ENCODE results near the gene SYNE2. TPM values are rescaled to one million over a fixed set of nuclear protein-coding genes. Genes with fewer than 3 reads are reported as not detected.

SYNE2 gene
- total RNA-seq, 1 donor from 2014 or later, result 36.6 TPM

DNA sequence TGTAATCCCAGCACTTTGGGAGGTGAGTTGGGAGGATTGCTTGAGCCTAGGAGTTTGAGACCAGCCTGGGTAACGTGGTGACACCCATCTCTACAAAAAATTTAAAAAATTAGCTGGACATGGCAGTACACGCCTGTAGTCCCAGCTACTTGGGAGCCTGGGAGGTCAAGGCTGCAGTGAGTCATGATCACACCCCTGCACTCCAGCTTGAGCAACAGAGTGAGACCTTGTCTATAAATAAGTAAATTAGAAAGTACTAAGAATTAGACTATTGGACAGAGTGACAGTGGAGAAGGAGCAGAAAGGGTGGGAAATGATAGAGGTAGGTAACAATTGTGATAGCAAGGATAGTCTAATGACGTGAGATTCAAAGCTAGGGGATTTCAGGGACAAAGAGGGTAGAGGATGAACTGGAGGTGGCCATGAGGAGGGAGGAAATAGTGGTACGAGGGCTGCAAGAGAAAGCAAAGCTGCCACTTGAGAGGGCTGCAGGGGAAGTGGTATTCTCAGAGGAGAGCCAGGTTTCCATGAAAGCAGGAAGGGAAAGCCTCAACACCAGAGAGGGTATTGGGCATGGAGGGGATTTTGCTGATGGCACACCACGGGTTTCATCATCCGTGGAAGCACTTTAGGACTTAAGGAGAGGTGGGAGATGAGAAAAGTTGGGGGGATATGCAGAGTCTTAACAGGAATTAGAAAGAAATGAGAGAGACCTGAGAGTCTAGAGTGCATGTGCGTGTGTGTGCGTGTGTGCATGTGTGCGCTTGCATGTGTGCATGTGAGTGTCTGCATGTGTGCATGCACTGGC, 85.6 kb downstream of the SYNE2 start:
- Histone ChIP-seq H3K36me3 (ENCODE audit: control insufficient read depth, insufficient read depth, low read length) (no peaks in the 10 kb centered on the region), H3K4me3 (ENCODE audit: low read depth, low read length) (no peak overlapping the region), H3K27me3 (ENCODE audit: control insufficient read depth, insufficient read depth, low read length) (no peaks in the 10 kb centered on the region)
- TF ChIP-seq, protein P1, sequence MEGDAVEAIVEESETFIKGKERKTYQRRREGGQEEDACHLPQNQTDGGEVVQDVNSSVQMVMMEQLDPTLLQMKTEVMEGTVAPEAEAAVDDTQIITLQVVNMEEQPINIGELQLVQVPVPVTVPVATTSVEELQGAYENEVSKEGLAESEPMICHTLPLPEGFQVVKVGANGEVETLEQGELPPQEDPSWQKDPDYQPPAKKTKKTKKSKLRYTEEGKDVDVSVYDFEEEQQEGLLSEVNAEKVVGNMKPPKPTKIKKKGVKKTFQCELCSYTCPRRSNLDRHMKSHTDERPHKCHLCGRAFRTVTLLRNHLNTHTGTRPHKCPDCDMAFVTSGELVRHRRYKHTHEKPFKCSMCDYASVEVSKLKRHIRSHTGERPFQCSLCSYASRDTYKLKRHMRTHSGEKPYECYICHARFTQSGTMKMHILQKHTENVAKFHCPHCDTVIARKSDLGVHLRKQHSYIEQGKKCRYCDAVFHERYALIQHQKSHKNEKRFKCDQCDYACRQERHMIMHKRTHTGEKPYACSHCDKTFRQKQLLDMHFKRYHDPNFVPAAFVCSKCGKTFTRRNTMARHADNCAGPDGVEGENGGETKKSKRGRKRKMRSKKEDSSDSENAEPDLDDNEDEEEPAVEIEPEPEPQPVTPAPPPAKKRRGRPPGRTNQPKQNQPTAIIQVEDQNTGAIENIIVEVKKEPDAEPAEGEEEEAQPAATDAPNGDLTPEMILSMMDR (IDR thresholded peaks at IDR 0.05; ENCODE audit: insufficient read depth, low read length, severe bottlenecking), result no peak
- FAIRE-seq (no peak), DNase-seq (ENCODE audit: low read depth) (peak; percentile 80)

DNA sequence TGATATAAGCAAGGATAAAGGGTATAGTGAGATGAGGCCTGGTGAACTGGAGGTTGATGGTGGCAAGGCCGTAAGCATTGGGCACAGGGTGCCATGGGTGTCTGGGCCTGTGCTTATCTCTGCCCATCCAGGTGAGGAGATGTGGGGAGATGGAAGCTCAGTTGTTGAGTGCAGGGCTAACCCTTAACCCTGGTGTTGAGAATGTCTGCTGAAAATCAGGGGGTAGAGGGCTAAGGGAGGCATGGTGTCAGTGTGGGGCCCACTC, 86.1 kb downstream of the SYNE2 start:
- Histone ChIP-seq H3K27me3 (ENCODE audit: control insufficient read depth, insufficient read depth, low read length) (no peaks in the 10 kb centered on the region), H3K36me3 (ENCODE audit: control insufficient read depth, insufficient read depth, low read length) (no peaks in the 10 kb centered on the region), H3K4me3 (ENCODE audit: low read depth, low read length) (no peak overlapping the region)
- no peak for FAIRE-seq
- TF ChIP-seq, protein P1 (IDR thresholded peaks at IDR 0.05; ENCODE audit: insufficient read depth, low read length, severe bottlenecking), result no peak
- no peak for DNase-seq (ENCODE audit: low read depth)

DNA sequence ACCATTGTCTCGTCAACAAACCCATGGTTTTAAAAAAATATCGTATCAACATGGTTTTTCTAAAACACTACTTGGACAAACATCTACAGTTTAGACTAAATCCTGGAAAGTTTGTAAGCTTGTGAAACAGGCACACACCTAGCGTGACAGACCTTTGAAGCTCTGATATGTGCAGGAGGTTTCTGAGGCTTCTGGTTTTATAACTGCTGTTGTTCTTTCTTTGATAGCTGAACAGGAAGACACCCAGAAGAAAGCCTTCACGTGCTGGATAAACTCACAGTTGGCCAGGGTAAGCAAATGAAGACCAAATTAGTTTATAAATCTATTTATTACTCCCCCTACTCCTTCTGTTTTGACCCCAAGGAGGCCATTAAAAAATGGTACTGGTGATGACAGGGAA, 87.6 kb downstream of the SYNE2 start:
- DNase-seq (ENCODE audit: low read depth), result no peak
- FAIRE-seq, result no peak
- H3K36me3 ChIP-seq (ENCODE audit: control insufficient read depth, insufficient read depth, low read length), result no peaks in the 10 kb centered on the region
- H3K27me3 ChIP-seq (ENCODE audit: control insufficient read depth, insufficient read depth, low read length), result no peaks in the 10 kb centered on the region
- no peak overlapping the region for H3K4me3 ChIP-seq (ENCODE audit: low read depth, low read length)
- TF ChIP-seq, protein P1 (IDR thresholded peaks at IDR 0.05; ENCODE audit: insufficient read depth, low read length, severe bottlenecking), result no peak

DNA sequence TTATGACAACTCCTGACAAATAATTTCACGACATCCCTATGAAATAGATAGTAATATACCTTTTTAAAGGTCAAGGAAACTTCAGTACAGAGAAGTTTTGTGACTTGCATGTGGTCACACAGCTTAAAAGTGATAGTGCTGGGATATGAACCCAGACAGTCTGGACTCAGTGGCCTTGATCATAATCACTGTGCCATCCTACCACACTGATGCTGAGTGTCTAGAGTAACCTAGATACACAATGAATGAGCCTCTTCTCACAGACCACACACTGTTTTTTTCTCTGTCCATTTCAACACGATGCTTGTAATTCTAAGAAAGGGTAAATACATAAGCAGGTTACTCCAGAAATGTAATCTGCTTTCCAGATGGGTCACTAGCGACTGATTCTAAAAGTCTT, 88.2 kb downstream of the SYNE2 start:
- no peaks in the 10 kb centered on the region for H3K27me3 ChIP-seq (ENCODE audit: control insufficient read depth, insufficient read depth, low read length)
- no peak overlapping the region for H3K4me3 ChIP-seq (ENCODE audit: low read depth, low read length)
- H3K36me3 ChIP-seq (ENCODE audit: control insufficient read depth, insufficient read depth, low read length), result no peaks in the 10 kb centered on the region
- TF ChIP-seq, protein P1 (IDR thresholded peaks at IDR 0.05; ENCODE audit: insufficient read depth, low read length, severe bottlenecking), result no peak
- FAIRE-seq, result no peak
- DNase-seq (ENCODE audit: low read depth), result no peak

DNA sequence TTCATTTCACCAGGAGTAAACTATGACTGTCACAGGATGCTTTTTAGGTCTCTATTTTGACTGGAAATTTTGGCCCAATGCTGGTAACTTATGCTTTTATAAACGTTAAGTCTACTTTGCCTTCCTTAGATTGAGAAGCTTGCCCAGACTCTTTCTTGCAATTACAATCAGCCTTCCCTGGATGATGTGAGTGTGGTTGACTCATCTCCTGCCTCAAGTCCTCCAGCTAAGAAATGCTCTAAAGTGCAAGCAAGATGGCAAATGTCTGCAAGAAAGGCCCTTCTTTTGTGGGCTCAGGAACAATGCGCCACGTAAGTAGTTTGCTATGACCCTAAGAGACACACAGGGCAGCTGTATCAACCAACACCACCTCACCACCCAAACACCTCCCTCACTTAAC, 96.9 kb downstream of the SYNE2 start:
- H3K4me3 ChIP-seq (ENCODE audit: low read depth, low read length), result no peak overlapping the region
- TF ChIP-seq, protein P1 (IDR thresholded peaks at IDR 0.05; ENCODE audit: insufficient read depth, low read length, severe bottlenecking), result no peak
- H3K27me3 ChIP-seq (ENCODE audit: control insufficient read depth, insufficient read depth, low read length), result no peaks in the 10 kb centered on the region
- peak; percentile 13 for DNase-seq (ENCODE audit: low read depth)
- H3K36me3 ChIP-seq (ENCODE audit: control insufficient read depth, insufficient read depth, low read length), result peaks cover 7% of the 10 kb centered on the region
- peak; percentile 13 for FAIRE-seq

DNA sequence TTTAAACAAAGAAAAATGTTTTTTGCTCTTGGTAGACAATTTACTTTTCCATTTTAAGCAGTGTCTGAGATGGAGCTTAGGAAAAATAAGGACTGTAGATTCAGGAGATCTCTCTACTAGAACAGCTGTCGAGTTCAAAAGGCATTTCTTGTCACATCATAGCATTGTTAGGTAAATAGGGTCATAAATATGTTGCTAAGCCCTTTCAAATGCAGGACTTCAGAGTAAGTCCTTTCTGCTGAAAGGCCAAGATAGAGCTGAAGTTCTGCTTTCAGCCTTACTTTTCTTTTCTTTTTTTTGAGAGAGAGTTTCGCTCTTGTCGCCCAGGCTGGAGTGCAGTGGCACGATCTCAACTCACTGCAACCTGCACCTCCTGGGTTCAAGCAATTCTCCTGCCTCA, 98.2 kb downstream of the SYNE2 start:
- Histone ChIP-seq H3K4me3 (ENCODE audit: low read depth, low read length) (no peak overlapping the region), H3K27me3 (ENCODE audit: control insufficient read depth, insufficient read depth, low read length) (no peaks in the 10 kb centered on the region), H3K36me3 (ENCODE audit: control insufficient read depth, insufficient read depth, low read length) (peaks cover 7% of the 10 kb centered on the region)
- TF ChIP-seq, protein P1 (IDR thresholded peaks at IDR 0.05; ENCODE audit: insufficient read depth, low read length, severe bottlenecking), result no peak
- no peak for DNase-seq (ENCODE audit: low read depth)
- FAIRE-seq, result no peak

Measured in bronchial epithelial cell (primary cell).